CD14-positive monocyte (primary cell): ENCODE results near the gene CLASP1. TPM values are rescaled to one million over a fixed set of nuclear protein-coding genes. Genes with fewer than 3 reads are reported as not detected.

Experiments
- DNase-seq, 3 donors: peaks; one replicate each; pipeline ENCODE4 v3.0.0-alpha.2; 2011 to 2022
- H2AFZ ChIP-seq: 2 replicates; pipeline ENCODE4 v1.6.0; 2012; ENCODE audit warnings: mild to moderate bottlenecking, low read depth, low read length, inconsistent platforms; ENCODE audit not compliant: insufficient read depth, poor library complexity, severe bottlenecking
- H3K27ac ChIP-seq, 2 donors: 1 replicate in 1 of 2; 2 replicates in 1 of 2; pipeline ENCODE4 v1.5.1; 2012 to 2013; ENCODE audit warnings: low read length in 2 of 2, control low read depth in 1 of 2, inconsistent platforms in 1 of 2, low read depth in 1 of 2, mild to moderate bottlenecking in 1 of 2
- H3K27me3 ChIP-seq, 2 donors: one replicate each; pipeline versions ENCODE4 v1.6.0 to v1.6.1; 2011 to 2013; ENCODE audit warnings: low read length in 2 of 2; ENCODE audit not compliant: control insufficient read depth in 2 of 2, insufficient read depth in 2 of 2
- H3K36me3 ChIP-seq, 2 donors: replicated peaks in 1 of 2; 1 replicate in 1 of 2; 2 replicates in 1 of 2; pipeline versions ENCODE4 v1.5.1 to v1.6.1; 2012 to 2013; ENCODE audit warnings: low read length in 2 of 2, control low read depth in 1 of 2, inconsistent platforms in 1 of 2, mild to moderate bottlenecking in 1 of 2; ENCODE audit not compliant: insufficient read depth in 2 of 2, control insufficient read depth in 1 of 2
- H3K4me1 ChIP-seq, 2 donors: 1 replicate in 1 of 2; 2 replicates in 1 of 2; pipeline versions ENCODE4 v1.5.1 to v1.6.1; 2012 to 2013; ENCODE audit warnings: low read length in 2 of 2, control low read depth in 1 of 2, inconsistent platforms in 1 of 2, mild to moderate bottlenecking in 1 of 2, moderate library complexity in 1 of 2; ENCODE audit not compliant: insufficient read depth in 2 of 2, control insufficient read depth in 1 of 2
- H3K4me2 ChIP-seq: replicated peaks from 2 replicates; pipeline ENCODE3; 2012; ENCODE audit warnings: low read length, moderate library complexity, mild to moderate bottlenecking; ENCODE audit not compliant: poor library complexity, severe bottlenecking; ENCODE audit errors: extremely low read depth
- H3K4me3 ChIP-seq, 3 experiments: fragments of 200-600 bp in 1 of 3; sonication (generic) in 1 of 3; replicated peaks in 1 of 3; 1 replicate in 2 of 3; 2 replicates in 1 of 3; pipeline ENCODE4 v1.5.1; 2011 to 2013; ENCODE audit warnings: low read length in 3 of 3, mild to moderate bottlenecking in 3 of 3, control low read depth in 2 of 3, low read depth in 2 of 3, inconsistent platforms in 1 of 3, moderate library complexity in 1 of 3
- H3K79me2 ChIP-seq: 2 replicates; pipeline ENCODE4 v1.6.0; 2012; ENCODE audit warnings: mild to moderate bottlenecking, control low read depth, inconsistent platforms, low read length, moderate library complexity; ENCODE audit not compliant: insufficient read depth
- H3K9ac ChIP-seq: 2 replicates; pipeline ENCODE4 v1.6.0; 2017; ENCODE audit warnings: low read length, mild to moderate bottlenecking; ENCODE audit not compliant: insufficient read depth, poor library complexity, severe bottlenecking
- H3K9me3 ChIP-seq, 2 donors: replicated peaks in 1 of 2; 1 replicate in 1 of 2; 2 replicates in 1 of 2; pipeline versions ENCODE4 v1.5.1 to v1.6.1; 2012 to 2013; ENCODE audit warnings: low read length in 2 of 2, control low read depth in 1 of 2; ENCODE audit not compliant: control insufficient read depth in 1 of 2, insufficient read depth in 1 of 2
- H4K20me1 ChIP-seq: 2 replicates; pipeline ENCODE4 v1.6.0; 2012; ENCODE audit warnings: mild to moderate bottlenecking, low read length, control low read depth, moderate library complexity; ENCODE audit not compliant: insufficient read depth
- H3K27ac Mint-ChIP-seq, 7 donors: one replicate each; pipeline ENCODE4 v1.8.0; 2020; ENCODE audit warnings: mild to moderate bottlenecking in 7 of 7, mixed read lengths in 7 of 7, moderate library complexity in 6 of 7, inconsistent platforms in 2 of 7
- H3K27me3 Mint-ChIP-seq, 3 donors: one replicate each; pipeline ENCODE4 v1.8.0; 2021 to 2022; ENCODE audit warnings: low read depth in 3 of 3, mild to moderate bottlenecking in 3 of 3, mixed read lengths in 3 of 3, moderate library complexity in 3 of 3, inconsistent platforms in 1 of 3
- H3K36me3 Mint-ChIP-seq, 2 donors: one replicate each; pipeline ENCODE4 v1.8.0; 2020; ENCODE audit warnings: mixed read lengths in 2 of 2, inconsistent platforms in 1 of 2, mild to moderate bottlenecking in 1 of 2
- H3K4me1 Mint-ChIP-seq: one replicate; pipeline ENCODE4 v1.8.0; 2020; ENCODE audit warnings: mild to moderate bottlenecking, mixed read lengths
- H3K4me3 Mint-ChIP-seq, 2 donors: one replicate each; pipeline ENCODE4 v1.8.0; 2020; ENCODE audit warnings: mild to moderate bottlenecking in 2 of 2, mixed read lengths in 2 of 2, moderate library complexity in 1 of 2
- H3K9me3 Mint-ChIP-seq, 7 donors: one replicate each; pipeline ENCODE4 v1.8.0; 2020 to 2022; ENCODE audit warnings: mixed read lengths in 7 of 7, mild to moderate bottlenecking in 6 of 7, moderate library complexity in 6 of 7, inconsistent platforms in 2 of 7
- CTCF ChIP-seq: fragments of 200-600 bp; IDR thresholded peaks from one replicate; pipeline ENCODE4 v1.8.0; 2022; ENCODE audit warnings: antibody characterized with exemption, mild to moderate bottlenecking
- WGBS: methylation state at CpG from one replicate; pipeline ENCODE4 v1.1.5; 2013; ENCODE audit warnings: missing lambda C conversion rate; ENCODE audit not compliant: insufficient coverage; 5-methylcytosine and 5-hydroxymethylcytosine counted together
- intact Hi-C, 2 donors: fragments of 100-400 bp; cut with micrococcal nuclease; formaldehyde crosslinking; loops; one replicate each; pipeline versions ENCODE4 v1.15.0 to v1.15.1; 2023
- polyA plus RNA-seq, 3 donors: library from polyadenylated mRNA; depleted of rRNA in 1 of 3; unstranded in 2 of 3; stranded (reverse) in 1 of 3; fragments of 300-500 nt in 2 of 3; fragments of >200 nt in 1 of 3; fragmentation: Illumina TruSeq in 2 of 3; gene quantifications; 1 replicate in 2 of 3; 2 replicates in 1 of 3; pipeline ENCODE4 v1.2.3, GENCODE V29; 2012 to 2021

CLASP1 gene
- polyA plus RNA-seq, 3 donors, result 4.8 to 8.1 (median 7.6) TPM

- no peak for TF ChIP-seq CTCF
- H3K27me3 Mint-ChIP-seq, result no peaks in the 10 kb centered on the region
- Histone ChIP-seq H3K27ac (no peak overlapping the region), H3K9ac (no peak overlapping the region), H3K4me3 (no peak overlapping the region), H3K9me3 (no peaks in the 10 kb centered on the region), H3K79me2 (peaks cover 8% of the 10 kb centered on the region), H2AFZ (no peak overlapping the region), H4K20me1 (no peaks in the 10 kb centered on the region), H3K27me3 (no peaks in the 10 kb centered on the region), H3K4me2 (no peak overlapping the region), H3K36me3 (peaks cover 38 to 79% of the 10 kb centered on the region in 2 donors), H3K4me1 (no peaks in the 10 kb centered on the region)
- WGBS, result 100% methylated on average over 1 of the region's 2 CpGs
- no peak overlapping the region for H3K4me3 Mint-ChIP-seq
- H3K9me3 Mint-ChIP-seq, result peaks cover 2 to 10% (median 8%) of the 10 kb centered on the region in 7 donors
- no peak for DNase-seq
- peak overlapping the region in 1 of 7 donors; percentile 12 for H3K27ac Mint-ChIP-seq
- intact Hi-C loops, result no loop called here
- no peaks in the 10 kb centered on the region for H3K4me1 Mint-ChIP-seq
- peaks cover 66 to 72% of the 10 kb centered on the region in 2 donors for H3K36me3 Mint-ChIP-seq
These were observed 144.9 kb downstream of the CLASP1 start for GRCh38 chr2:121504316-121504715.

- WGBS, result 100% methylated on average over 1 of the region's 3 CpGs
- H3K27ac Mint-ChIP-seq, result peak overlapping the region in 1 of 7 donors; percentile 6
- no peak overlapping the region for H2AFZ ChIP-seq
- no peak overlapping the region for H3K27ac ChIP-seq
- H3K36me3 ChIP-seq, result peaks cover 32 to 80% of the 10 kb centered on the region in 2 donors
- H3K27me3 Mint-ChIP-seq, result no peaks in the 10 kb centered on the region
- no peak overlapping the region for H3K4me3 Mint-ChIP-seq
- no peak for TF ChIP-seq CTCF
- DNase-seq, result no peak
- no peaks in the 10 kb centered on the region for H3K4me1 Mint-ChIP-seq
- no peaks in the 10 kb centered on the region for H3K27me3 ChIP-seq
- no peaks in the 10 kb centered on the region for H4K20me1 ChIP-seq
- peaks cover 67 to 82% of the 10 kb centered on the region in 2 donors for H3K36me3 Mint-ChIP-seq
- no peaks in the 10 kb centered on the region for H3K9me3 ChIP-seq
- no peak overlapping the region for H3K9ac ChIP-seq
- no peak overlapping the region for H3K4me2 ChIP-seq
- no peaks in the 10 kb centered on the region for H3K79me2 ChIP-seq
- H3K9me3 Mint-ChIP-seq, result peaks cover 2 to 8% (median 6%) of the 10 kb centered on the region in 7 donors
- intact Hi-C loops, result no loop called here
- no peaks in the 10 kb centered on the region for H3K4me1 ChIP-seq
- H3K4me3 ChIP-seq, result no peak overlapping the region
These were observed 146.5 kb downstream of the CLASP1 start for GRCh38 chr2:121502781-121503180.
